Measurements from ENCODE around the gene COLQ. TPM values are rescaled to one million over a fixed set of nuclear protein-coding genes. Genes with fewer than 3 reads are reported as not detected.

The COLQ gene
- total RNA-seq, 1 experiment from 2014 or later: 1.9 TPM

DNA sequence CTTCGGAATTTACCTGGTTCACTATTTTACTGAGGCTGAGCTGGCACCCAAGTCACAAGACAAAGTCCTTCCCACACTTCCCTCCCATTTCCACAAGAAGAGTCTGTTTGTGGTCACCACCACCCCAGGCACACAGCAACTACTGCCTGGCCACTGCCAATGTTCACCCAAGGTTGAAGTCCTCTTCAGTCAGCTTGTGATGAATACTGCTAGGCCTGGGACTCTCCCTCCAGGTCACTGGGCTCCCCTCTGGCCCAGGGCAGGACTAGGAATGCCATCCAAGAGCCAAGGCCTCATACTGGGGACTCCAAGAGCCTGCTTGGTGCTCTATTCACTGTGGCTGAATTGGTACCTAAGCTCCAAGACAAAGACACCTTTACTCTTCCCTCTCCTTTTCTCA lies 30.4 kb upstream of the COLQ start:
- Histone ChIP-seq H3K4me2 (ENCODE audit: low read length) (no peak overlapping the region), H3K9me3 (ENCODE audit: control insufficient read depth in 1 of 2, insufficient read depth in 1 of 2, low read depth in 1 of 2, low read length in 2 of 2) (no peaks in the 10 kb centered on the region), H4K20me1 (ENCODE audit: insufficient read depth) (no peaks in the 10 kb centered on the region), H2AFZ (ENCODE audit: low read depth, low read length, poor library complexity, severe bottlenecking) (no peak overlapping the region), H3K27ac (ENCODE audit: low read depth, low read length) (no peak overlapping the region), H3K36me3 (ENCODE audit: control insufficient read depth in 1 of 2, insufficient read depth in 2 of 2, low read length in 2 of 2) (no peaks in the 10 kb centered on the region), H3K9ac (ENCODE audit: low read length) (no peak overlapping the region), H3K4me3 (replicated peaks in 1 of 2; ENCODE audit: low read depth in 1 of 2, low read length in 2 of 2) (no peak overlapping the region), H3K4me1 (ENCODE audit: control insufficient read depth in 1 of 2, insufficient read depth in 2 of 2, low read length in 2 of 2) (no peaks in the 10 kb centered on the region), H3K9me2 (ENCODE audit: insufficient read depth) (no peaks in the 10 kb centered on the region), H3K27me3 (ENCODE audit: insufficient read depth, low read length) (no peaks in the 10 kb centered on the region), H3K79me2 (ENCODE audit: insufficient read depth, low read length) (no peaks in the 10 kb centered on the region)
- BruUV-seq (replicated peaks): no TSS peak
- intact Hi-C loops (cut with micrococcal nuclease): no loop called here
- DNase-seq (ENCODE audit: low read depth, low spot score) (no peak), ATAC-seq (no peak)
- POLR2A ChIA-PET: no interaction called here
- RAD21 ChIA-PET (ENCODE audit: low non-redundant PET in 1 of 2, low total read pairs in 2 of 2, uncharacterized antibody in 2 of 2, unreplicated experiment in 2 of 2): no interaction called here
- CTCF ChIA-PET: no interaction called here
- TF ChIP-seq SIN3A (IDR thresholded peaks at IDR 0.05; ENCODE audit: low read depth) (no peak), FOSL1 (IDR thresholded peaks at IDR 0.05; ENCODE audit: low read depth) (no peak), CBX3 (IDR thresholded peaks at IDR 0.05; ENCODE audit: low read depth) (no peak), ZNF274 (IDR thresholded peaks at IDR 0.05; ENCODE audit: low read depth, low read length) (no peak), POLR2A (IDR thresholded peaks at IDR 0.05; ENCODE audit: borderline replicate concordance, extremely low read depth, insufficient read depth, insufficient read length) (no peak), EGR1 (IDR thresholded peaks at IDR 0.05; ENCODE audit: low read depth) (no peak), ELF1 (IDR thresholded peaks at IDR 0.05; ENCODE audit: borderline replicate concordance, low read depth) (no peak), EZH2phosphoT487 (IDR thresholded peaks at IDR 0.05; ENCODE audit: borderline replicate concordance) (no peak)
- TF ChIP-seq, protein P1, sequence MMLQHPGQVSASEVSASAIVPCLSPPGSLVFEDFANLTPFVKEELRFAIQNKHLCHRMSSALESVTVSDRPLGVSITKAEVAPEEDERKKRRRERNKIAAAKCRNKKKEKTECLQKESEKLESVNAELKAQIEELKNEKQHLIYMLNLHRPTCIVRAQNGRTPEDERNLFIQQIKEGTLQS (IDR thresholded peaks at IDR 0.05): no peak

DNA sequence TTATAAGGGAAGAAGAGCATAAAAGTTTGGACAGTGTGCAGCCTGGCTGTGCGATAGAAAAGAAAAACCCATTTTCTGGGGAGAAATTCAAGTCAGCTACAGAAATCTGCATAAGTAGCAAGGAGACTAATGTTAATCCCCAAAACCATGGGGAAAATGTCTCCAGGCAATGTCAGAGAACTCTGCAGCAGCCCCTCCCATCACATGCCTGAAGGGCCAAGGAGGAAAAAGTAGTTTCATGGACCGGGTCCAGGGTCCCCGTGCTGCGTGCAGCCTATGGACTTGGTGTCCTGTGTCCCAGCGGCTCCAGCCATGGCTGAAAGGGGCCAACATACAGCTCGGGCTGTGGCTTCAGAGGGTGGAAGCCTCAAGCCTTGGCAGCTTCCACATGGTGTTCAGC lies 28.3 kb upstream of the COLQ start:
- Histone ChIP-seq H2AFZ (ENCODE audit: low read depth, low read length, poor library complexity, severe bottlenecking) (no peak overlapping the region), H4K20me1 (ENCODE audit: insufficient read depth) (no peaks in the 10 kb centered on the region), H3K4me3 (replicated peaks in 1 of 2; ENCODE audit: low read depth in 1 of 2, low read length in 2 of 2) (no peak overlapping the region), H3K4me1 (ENCODE audit: control insufficient read depth in 1 of 2, insufficient read depth in 2 of 2, low read length in 2 of 2) (no peaks in the 10 kb centered on the region), H3K4me2 (ENCODE audit: low read length) (no peak overlapping the region), H3K36me3 (ENCODE audit: control insufficient read depth in 1 of 2, insufficient read depth in 2 of 2, low read length in 2 of 2) (no peaks in the 10 kb centered on the region), H3K27ac (ENCODE audit: low read depth, low read length) (no peak overlapping the region), H3K9ac (ENCODE audit: low read length) (no peak overlapping the region), H3K27me3 (ENCODE audit: insufficient read depth, low read length) (no peaks in the 10 kb centered on the region), H3K79me2 (ENCODE audit: insufficient read depth, low read length) (no peaks in the 10 kb centered on the region), H3K9me2 (ENCODE audit: insufficient read depth) (no peaks in the 10 kb centered on the region), H3K9me3 (ENCODE audit: control insufficient read depth in 1 of 2, insufficient read depth in 1 of 2, low read depth in 1 of 2, low read length in 2 of 2) (no peaks in the 10 kb centered on the region)
- TF ChIP-seq RAD21 (IDR thresholded peaks at IDR 0.05; ENCODE audit: low read depth) (no peak), TCF7L2 (IDR thresholded peaks at IDR 0.05; ENCODE audit: borderline replicate concordance, extremely low read depth, insufficient read depth, insufficient read length) (no peak), YY1 (IDR thresholded peaks at IDR 0.05; ENCODE audit: extremely low read depth, insufficient replicate concordance, low read depth, low read length) (no peak), JUND (IDR thresholded peaks at IDR 0.05) (no peak), EGR1 (IDR thresholded peaks at IDR 0.05; ENCODE audit: low read depth) (no peak), SRF (IDR thresholded peaks at IDR 0.05; ENCODE audit: low read depth) (no peak)
- ATAC-seq (no peak), DNase-seq (ENCODE audit: low read depth, low spot score) (no peak)
- POLR2A ChIA-PET: no interaction called here
- intact Hi-C loops (cut with micrococcal nuclease): no loop called here
- RAD21 ChIA-PET (ENCODE audit: low non-redundant PET in 1 of 2, low total read pairs in 2 of 2, uncharacterized antibody in 2 of 2, unreplicated experiment in 2 of 2): no interaction called here
- no TSS peak for BruUV-seq (replicated peaks)
- CTCF ChIA-PET: no interaction called here
